ENCODE data around the gene SOX4.
A peak's percentile ranks its signal among the peaks of the same experiment; 100 is the strongest.

The SOX4 gene

DNA sequence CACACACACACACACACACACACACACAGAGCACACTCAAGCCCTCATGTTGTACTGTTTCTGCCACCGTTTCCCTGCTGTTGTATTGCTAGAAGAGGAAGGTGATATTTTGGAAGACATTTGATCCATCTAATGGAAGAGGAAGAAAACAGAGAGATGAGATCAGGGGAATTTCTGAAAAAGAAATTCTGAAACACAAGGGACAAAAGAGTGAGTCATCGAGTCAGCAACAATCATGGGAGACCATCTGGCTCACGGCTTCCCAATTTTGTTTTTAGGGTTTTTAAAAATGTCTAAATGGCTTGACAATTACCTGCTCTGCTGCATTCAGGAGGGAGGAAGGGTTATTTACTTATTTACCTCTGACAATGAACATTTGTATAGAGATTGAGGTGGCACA is 22.0 kb downstream of the SOX4 start:
- DNase-seq = peak; percentile 79

DNA sequence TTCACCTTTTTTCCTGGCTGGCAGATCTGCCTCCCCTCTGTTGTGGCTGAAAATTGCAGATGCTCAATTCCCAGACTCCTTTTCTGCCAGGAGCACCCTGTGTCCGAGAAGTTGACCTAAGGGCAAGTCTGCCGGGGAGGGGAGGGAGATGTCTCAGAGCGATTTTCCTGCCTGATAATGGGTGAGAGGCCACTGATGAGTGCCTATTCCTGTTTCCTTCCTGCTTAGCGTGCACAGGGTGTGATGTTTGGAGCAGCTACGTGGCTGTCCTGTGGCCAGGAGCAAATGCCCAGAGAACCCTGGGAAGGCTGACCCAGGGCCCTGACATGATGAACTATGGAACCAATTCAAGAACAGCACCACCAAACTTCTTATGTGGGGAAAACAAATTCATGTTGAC is 22.5 kb downstream of the SOX4 start:
- DNase-seq = no peak

DNA sequence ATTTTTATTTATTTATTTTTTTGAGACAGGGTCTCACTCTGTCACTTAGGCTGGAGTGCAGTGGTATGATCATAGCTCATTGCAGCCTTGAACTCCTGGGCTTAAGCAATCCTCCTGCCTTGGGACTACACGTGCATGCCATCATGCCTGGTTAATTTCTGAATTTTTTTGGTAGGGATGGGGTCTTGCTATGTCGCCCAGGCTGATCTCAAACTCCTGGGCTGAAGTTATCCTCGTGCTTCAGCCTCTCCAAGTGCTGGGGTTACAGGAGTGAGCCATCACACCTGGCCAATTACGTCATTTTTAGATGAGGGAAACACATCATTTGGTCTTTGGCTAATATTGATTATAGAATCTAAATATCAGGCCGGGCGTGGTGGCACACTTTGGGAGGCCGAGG is 32.1 kb downstream of the SOX4 start:
- DNase-seq = no peak

DNA sequence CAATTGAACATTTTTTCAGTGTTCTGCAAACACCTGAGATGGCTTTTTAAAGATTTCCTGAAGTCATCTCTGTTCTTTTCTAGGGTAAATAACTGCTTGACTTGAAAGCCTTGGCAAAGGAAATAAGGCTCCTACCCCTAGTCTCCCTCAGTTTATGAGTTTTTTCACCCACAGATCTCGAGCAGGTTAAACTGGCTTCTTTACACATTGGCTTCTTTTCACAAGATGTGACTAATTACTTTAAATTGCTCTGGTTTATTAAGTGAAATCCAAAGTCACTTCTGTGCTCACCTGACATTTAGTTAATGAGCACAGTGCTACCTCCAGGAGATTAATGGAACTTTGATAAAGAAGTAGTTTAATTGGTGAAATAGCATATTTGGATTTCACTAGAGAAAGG is 33.2 kb downstream of the SOX4 start:
- no peak for DNase-seq

DNA sequence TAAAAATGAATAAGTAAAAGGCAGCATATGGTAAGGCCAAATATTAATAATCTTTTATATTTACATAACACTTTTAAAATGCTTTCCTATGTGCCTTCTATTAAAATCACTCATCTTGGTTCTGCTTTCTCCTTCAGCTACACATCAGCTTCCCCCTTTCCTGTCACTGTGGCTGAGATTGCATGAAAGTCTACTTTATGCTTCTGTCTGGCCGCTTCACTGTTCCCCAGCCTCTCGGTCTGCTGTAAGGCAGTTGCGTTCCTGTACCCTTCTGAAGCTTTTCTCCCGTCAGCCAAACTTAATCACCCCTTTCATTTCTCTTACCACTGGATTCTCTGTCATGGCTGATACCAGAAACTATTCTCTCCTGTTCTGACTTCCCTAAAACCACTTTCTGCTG is 34.6 kb downstream of the SOX4 start:
- DNase-seq = no peak

DNA sequence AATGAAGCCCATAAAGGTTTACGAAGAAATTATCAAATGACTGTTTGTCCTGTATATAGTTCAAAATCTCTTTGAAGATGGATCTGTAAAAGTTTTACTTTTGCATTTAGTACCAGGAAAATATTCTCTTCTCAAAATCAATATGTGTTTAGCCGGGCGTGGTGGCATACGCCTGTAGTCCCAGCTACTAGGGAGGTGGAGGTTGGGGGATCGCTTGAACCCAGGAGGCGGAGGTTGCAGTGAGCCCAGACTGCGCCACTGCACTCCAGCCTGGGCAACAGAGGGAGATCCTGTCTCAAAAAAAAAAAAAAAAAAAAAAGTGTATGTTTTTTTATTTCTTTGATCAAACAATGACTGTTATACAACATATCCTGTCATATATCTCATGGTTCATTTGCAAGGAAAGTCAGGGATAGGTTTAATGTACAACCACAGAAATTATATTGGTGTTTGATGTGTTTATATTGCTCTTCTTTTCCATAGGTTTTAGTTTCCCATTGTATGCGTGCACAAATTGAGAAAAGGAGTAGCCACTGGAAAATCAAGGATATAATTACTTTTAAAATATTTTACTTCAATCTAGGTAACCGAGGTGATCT is 40.1 kb downstream of the SOX4 start:
- no peak for DNase-seq

DNA sequence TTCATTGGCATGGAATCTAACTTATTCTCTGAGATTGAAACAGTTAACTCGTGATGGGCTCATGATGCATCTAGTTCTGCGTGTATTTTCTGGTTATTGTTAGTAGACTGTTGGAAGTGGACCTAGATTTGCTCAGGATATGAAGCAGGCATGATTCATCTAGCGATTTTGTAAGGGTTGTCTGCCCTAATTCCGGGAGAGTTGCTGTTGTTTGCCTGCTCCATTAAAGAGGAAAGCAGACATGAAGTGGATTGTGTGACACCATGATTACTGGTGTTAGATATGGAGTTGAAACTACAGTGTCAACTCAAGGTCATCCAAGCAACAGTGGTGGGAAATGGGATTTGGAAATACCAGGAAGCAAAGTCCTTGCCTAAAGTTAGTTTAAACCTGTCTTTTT is 41.0 kb downstream of the SOX4 start:
- no peak for DNase-seq

- DNase-seq = no peak
Observed at GRCh38 chr6:21636876-21637275, 43.3 kb downstream of the SOX4 start.

- no peak for DNase-seq
Observed at GRCh38 chr6:21639316-21639715, 45.8 kb downstream of the SOX4 start.

All from NCI-H2171 (cell line).